Keratinocyte (primary cell): ENCODE data around the gene ANKRD44.

Experiments used
- CTCF ChIP-seq, 3 experiments: IDR thresholded peaks in 1 of 3; conservative IDR thresholded peaks in 1 of 3; optimal IDR thresholded peaks in 1 of 3; 2 replicates in 2 of 3; 3 replicates in 1 of 3; pipeline versions ENCODE3 to v1.5.1; 2011; ENCODE audit warnings: low read length in 3 of 3, mild to moderate bottlenecking in 3 of 3, moderate library complexity in 2 of 3, control low read depth in 1 of 3, inconsistent platforms in 1 of 3; ENCODE audit not compliant: insufficient read depth in 2 of 3; ENCODE audit errors: extremely low read depth in 1 of 3
- EZH2 ChIP-seq: IDR thresholded peaks from one replicate; pipeline ENCODE4 v1.6.1; 2012; ENCODE audit warnings: inconsistent platforms, mild to moderate bottlenecking, low read length, moderate library complexity

GRCh38 chr2:197034292-197034691 lies 276.3 kb downstream of the ANKRD44 start:
- TF ChIP-seq CTCF (optimal IDR thresholded peaks at IDR 0.05 in 1 of 3, IDR thresholded peaks at IDR 0.05 in 1 of 3, conservative IDR thresholded peaks at IDR 0.05 in 1 of 3; ENCODE audit: extremely low read depth in 1 of 3, insufficient read depth in 2 of 3, low read length in 3 of 3) (no peak), EZH2 (no peak)
